Esophagus squamous epithelium (tissue), 4 donors: ENCODE results near the gene POU3F3.

Experiments used
- CTCF ChIP-seq, 6 experiments: fragments of 450-650 bp in 4 of 6; fragments of 200-600 bp in 2 of 6; sonication (generic) in 2 of 6; IDR thresholded peaks; one replicate each; pipeline ENCODE4 v1.5.1; 2016 to 2019; ENCODE audit warnings: antibody characterized with exemption in 6 of 6, mild to moderate bottlenecking in 4 of 6, moderate library complexity in 4 of 6
- POLR2A ChIP-seq, 4 donors: fragments of 450-650 bp; IDR thresholded peaks; one replicate each; pipeline ENCODE4 v1.6.1; 2017; ENCODE audit warnings: antibody characterized with exemption in 4 of 4, mild to moderate bottlenecking in 4 of 4, moderate library complexity in 3 of 4

DNA sequence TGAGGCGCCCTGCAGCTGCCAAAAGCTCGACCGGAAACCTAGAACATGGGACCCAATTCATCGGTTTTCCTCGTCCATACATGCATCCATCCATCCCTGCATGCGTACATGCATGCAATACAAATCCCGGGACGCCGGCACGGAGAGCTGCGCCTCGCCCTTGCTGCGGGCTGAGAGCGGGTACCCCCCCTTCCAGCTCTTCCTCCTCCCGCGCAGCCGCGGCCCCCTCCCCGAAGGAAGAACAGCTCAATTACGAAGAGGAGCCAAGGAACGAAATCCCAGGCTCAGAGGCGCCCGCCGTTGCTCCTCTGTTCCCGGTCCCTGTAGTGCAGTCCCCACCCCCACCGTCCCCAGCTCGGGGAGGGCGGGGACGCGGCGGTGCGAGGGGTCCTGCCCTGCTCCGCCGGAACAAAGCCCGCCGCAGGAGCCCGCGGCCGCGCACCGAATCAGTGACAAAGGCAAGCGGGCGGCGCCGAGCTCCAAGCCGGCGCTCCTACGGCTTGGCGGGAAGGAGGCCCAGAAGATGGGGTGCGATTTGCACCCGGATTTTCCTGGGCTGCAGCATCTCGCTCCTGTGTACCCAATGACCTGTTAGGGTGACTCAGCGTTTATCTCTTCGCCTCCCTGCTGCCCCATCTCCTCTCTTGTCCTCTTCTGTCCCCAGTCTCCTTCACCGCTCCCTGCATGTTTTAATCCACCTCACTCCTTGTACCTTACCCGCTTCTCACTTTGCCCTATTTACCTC, 8.9 kb upstream of the POU3F3 start:
- TF ChIP-seq CTCF (IDR thresholded peaks at IDR 0.05) = no peak
- TF ChIP-seq POLR2A (IDR thresholded peaks at IDR 0.05) = no peak
